Bone marrow (tissue), 2 donors: Measurements from ENCODE around the gene CHRNA5.
"Not testable (repeated sequence)": the region's sequence is repeated elsewhere in the genome, so short reads cannot be mapped to it uniquely, and the experiment has no call there.

Experiments
- DNase-seq, 2 donors: peaks; one replicate each; lab custom pipeline; 2025; lab: John Stamatoyannopoulos, UW

CHRNA5 gene

GRCh38 chr15:78565951-78566774 is 843 bp downstream of the CHRNA5 start:
- no peak for DNase-seq

GRCh38 chr15:78567531-78567930 is 2.2 kb downstream of the CHRNA5 start:
- DNase-seq = no peak

GRCh38 chr15:78570710-78571109 is 5.4 kb downstream of the CHRNA5 start:
- no peak for DNase-seq

- DNase-seq = no peak
Observed at GRCh38 chr15:78571382-78571781, 6.1 kb downstream of the CHRNA5 start.

- DNase-seq = no peak
Observed at GRCh38 chr15:78573416-78573815, 8.1 kb downstream of the CHRNA5 start.

- DNase-seq = no peak
Observed at GRCh38 chr15:78574944-78575343, 9.6 kb downstream of the CHRNA5 start.

GRCh38 chr15:78597583-78597982 is 32.3 kb downstream of the CHRNA5 start:
- no peak for DNase-seq

GRCh38 chr15:78598348-78598747 is 33.0 kb downstream of the CHRNA5 start:
- DNase-seq = no peak

- DNase-seq = no peak
Observed at GRCh38 chr15:78599189-78599588, 33.9 kb downstream of the CHRNA5 start.

GRCh38 chr15:78603467-78603866 is 38.1 kb downstream of the CHRNA5 start:
- DNase-seq = no peak

- DNase-seq = no peak
Observed at GRCh38 chr15:78604420-78604819, 39.1 kb downstream of the CHRNA5 start.

GRCh38 chr15:78605201-78605600 is 39.9 kb downstream of the CHRNA5 start:
- DNase-seq = no peak

GRCh38 chr15:78605680-78606079 is 40.4 kb downstream of the CHRNA5 start:
- DNase-seq = no peak

GRCh38 chr15:78609551-78609950 is 44.2 kb downstream of the CHRNA5 start:
- not testable (repeated sequence) for DNase-seq

- DNase-seq = no peak
Observed at GRCh38 chr15:78614021-78614420, 48.7 kb downstream of the CHRNA5 start.

GRCh38 chr15:78615151-78615589 is 49.9 kb downstream of the CHRNA5 start:
- DNase-seq = no peak

GRCh38 chr15:78616506-78616905 is 51.2 kb downstream of the CHRNA5 start:
- DNase-seq = no peak

- no peak for DNase-seq
Observed at GRCh38 chr15:78617076-78617475, 51.8 kb downstream of the CHRNA5 start.

GRCh38 chr15:78617516-78617915 is 52.2 kb downstream of the CHRNA5 start:
- DNase-seq = no peak

GRCh38 chr15:78618064-78618463 is 52.7 kb downstream of the CHRNA5 start:
- no peak for DNase-seq

- peak; percentile 45 to 48 for DNase-seq
Observed at GRCh38 chr15:78618490-78618934, 53.2 kb downstream of the CHRNA5 start.

GRCh38 chr15:78619022-78619950 is 54.0 kb downstream of the CHRNA5 start:
- no peak for DNase-seq

- DNase-seq = no peak
Observed at GRCh38 chr15:78620021-78620526, 54.8 kb downstream of the CHRNA5 start.
